HG02759 (cell line): Measurements from ENCODE around the gene EPHA6.

Experiments
- ATAC-seq: cut with Tn5 transposase; IDR thresholded peaks from one replicate; pipeline ENCODE4 v1.9.1; 2021; ENCODE audit warnings: mild to moderate bottlenecking, moderate library complexity; ENCODE audit not compliant: unreplicated experiment

Gene EPHA6

DNA sequence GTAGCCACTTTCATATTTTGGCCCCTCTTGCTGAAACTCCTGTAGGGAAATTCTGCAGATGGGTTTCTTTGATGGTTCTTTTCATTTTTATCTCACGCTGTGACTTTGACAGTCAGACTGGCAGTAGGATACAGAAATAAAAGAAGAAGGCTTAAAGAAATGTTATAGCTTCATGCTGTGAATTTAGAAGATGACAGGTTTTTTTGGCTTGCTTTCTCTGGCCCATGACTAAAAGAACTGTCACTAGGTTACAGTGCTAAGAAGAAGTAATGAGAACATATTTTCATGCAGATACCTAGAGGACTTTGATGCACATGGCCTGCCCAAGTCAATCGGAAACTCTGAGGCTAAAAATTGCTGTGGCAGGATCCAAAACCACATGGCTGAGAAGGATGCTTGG, 334.5 kb downstream of the EPHA6 start:
- no peak for ATAC-seq

DNA sequence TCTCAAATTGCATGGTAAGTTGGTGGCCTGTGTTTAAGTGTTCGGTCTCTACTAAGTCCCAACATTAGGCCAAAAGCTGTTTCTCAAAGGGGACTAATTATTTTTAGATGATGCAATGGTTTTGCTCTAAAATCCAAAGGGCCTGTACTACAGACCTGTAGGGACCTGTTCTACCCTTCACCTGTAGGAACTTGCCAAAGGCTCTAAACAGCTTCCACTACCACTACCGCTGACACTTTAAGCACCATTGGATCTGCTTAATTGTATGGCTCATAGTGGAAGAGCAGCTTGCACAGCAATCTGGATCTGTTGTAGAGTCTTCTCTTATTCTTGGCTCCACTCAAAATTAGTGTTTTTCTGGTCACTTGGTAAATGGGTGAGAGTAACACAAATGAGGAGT, 346.8 kb downstream of the EPHA6 start:
- no peak for ATAC-seq

DNA sequence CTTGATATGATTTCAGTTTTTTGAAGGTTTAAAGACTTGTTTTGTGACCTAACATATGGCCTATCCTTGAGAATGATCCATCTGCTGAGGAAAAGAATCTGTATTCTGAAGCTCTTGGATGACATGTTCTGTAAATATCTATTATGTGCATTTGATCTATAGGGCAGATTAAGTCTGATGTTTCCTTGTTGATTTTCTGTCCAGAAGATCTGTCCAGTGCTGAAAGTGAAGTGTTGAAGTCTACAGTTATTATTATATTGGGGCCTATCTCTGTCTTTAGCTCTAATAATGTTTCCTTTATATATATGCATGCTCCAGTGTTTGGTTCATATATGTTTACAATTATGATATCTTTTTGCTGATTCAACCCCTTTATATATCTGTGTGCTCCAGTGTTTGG, 362.8 kb downstream of the EPHA6 start:
- no peak for ATAC-seq

DNA sequence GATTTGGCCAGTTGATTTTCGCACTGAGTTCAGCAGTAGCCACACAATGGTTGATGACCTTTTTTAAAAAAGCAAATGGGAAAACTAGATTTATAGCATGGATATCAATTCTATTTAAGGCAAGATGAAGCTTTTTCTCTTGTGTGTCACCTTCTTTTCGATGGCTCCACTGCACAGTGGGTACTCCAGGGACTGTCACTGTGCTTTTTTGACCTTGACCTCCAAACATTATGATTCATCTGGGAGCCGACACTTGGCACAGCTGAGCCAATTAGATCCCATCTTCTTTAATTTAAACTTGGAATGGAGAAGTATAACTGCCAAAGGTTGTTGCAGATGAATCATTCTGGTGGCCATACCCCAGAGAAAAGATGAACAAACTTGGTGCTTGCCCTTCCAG, 367.3 kb downstream of the EPHA6 start:
- no peak for ATAC-seq

GRCh38 chr3:97187771-97188170, 373.4 kb downstream of the EPHA6 start:
- no peak for ATAC-seq

DNA sequence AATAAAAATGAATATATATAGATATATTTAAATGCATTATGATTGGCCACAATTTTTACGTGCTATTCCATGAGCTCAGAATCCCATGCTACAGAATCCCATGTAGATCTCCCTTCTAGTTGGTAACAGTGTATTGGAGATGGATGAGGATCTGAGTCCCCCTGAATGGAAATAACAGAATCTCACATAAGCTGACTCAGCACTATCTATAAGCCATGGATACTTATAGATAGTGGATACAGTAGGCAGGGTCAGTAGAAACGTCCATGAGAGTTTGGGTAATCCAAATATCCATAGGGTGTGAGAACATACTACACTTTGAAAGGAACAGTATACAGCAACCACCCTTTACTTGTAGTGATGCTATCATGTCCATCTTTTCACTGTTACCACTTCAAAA, 375.4 kb downstream of the EPHA6 start:
- no peak for ATAC-seq

DNA sequence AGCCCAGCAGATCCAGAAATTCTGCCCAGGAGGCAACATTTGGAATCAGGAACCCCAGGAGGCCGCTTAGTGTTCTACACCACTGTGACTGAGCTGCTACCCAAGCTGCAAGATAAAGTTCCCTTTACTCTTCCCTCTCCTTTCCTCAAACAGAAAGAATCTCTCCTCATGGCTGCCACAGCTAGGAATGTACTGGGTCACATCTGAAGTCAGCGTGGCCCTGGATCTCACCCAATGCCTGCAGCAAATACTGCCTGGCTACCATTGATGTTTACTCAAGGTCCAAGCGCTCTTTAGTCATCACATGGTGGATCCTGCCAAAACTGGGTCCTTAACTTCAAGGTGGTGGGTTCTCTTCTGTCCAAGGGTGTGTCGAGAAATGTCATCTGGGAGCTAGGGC, 382.7 kb downstream of the EPHA6 start:
- no peak for ATAC-seq

GRCh38 chr3:97197830-97198229, 383.4 kb downstream of the EPHA6 start:
- ATAC-seq = no peak

DNA sequence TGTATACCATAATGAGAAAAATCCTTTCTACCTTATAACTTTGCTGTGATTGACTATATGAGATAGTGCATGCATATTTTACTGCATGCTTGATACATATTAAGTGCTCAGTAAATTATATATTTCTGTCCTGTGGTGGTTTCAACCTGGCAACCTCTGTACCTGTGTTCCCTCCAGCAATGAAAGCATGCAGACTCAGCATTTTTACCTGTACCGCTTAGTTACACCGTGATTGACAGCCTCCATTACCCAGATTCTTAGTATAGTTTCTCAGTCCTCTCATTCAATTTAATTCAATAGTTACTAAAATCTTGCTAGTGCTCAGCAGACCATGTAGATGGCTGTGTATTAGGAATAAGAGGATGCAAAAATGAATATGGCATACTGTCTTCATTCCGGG, 386.0 kb downstream of the EPHA6 start:
- ATAC-seq = no peak

GRCh38 chr3:97201814-97202213, 387.4 kb downstream of the EPHA6 start:
- ATAC-seq = no peak

GRCh38 chr3:97228966-97229365, 414.6 kb downstream of the EPHA6 start:
- ATAC-seq = no peak

GRCh38 chr3:97230486-97230885, 416.1 kb downstream of the EPHA6 start:
- no peak for ATAC-seq

DNA sequence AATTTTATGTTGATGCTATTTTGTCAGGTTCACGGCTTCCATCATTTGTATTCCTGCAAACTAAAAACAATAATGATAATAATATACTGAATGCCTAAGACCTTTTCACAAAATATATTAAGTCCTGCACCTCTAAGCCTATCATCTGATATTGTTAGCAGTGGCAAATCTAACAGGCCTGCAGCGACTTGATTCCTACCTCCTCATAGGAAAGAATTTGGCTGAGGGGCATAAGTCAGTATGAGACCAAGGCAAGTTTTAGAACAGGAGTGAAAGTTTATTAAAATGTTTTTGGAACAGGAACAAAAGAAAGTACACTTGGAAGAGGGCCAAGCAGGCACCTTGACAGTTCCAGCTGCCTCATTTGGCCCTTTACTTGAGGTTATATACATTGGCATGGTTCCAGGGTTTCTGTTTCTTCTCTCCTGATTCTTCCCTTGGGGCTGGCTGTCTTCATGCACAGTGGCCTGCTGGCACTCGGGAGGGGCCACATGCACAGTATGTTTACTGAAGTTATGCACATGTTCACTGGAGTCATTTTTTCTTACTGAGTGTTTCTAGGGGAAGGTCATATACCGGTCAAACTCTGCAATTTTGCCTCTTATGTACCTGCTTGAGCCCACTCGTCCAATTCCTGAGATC, 418.1 kb downstream of the EPHA6 start:
- ATAC-seq = no peak

GRCh38 chr3:97235179-97235578, 420.8 kb downstream of the EPHA6 start:
- ATAC-seq = no peak

GRCh38 chr3:97235611-97236315, 421.4 kb downstream of the EPHA6 start:
- ATAC-seq = no peak

DNA sequence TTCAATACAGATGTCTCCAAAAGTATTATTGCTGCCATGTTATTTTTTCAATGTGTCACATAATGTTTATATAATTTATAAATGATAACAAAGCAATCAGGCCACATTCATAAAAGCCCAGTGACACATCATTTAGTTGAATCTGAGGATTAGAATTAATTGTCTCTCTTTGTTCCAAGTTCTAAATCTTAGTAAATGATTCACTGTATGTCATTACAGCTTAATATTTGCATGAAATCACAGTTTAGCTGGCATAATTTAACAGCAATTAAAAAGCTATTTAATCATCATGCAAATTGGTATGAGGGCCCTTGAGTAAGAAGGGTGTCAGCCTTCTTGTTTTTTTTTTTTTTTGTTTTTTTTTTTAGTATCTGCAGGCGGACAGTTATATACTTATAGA, 427.0 kb downstream of the EPHA6 start:
- no peak for ATAC-seq

GRCh38 chr3:97245201-97245910, 431.0 kb downstream of the EPHA6 start:
- no peak for ATAC-seq

GRCh38 chr3:97256060-97256459, 441.7 kb downstream of the EPHA6 start:
- no peak for ATAC-seq

- no peak for ATAC-seq
Observed at GRCh38 chr3:97257942-97258697, 443.7 kb downstream of the EPHA6 start.

GRCh38 chr3:97259263-97259662, 444.9 kb downstream of the EPHA6 start:
- no peak for ATAC-seq

DNA sequence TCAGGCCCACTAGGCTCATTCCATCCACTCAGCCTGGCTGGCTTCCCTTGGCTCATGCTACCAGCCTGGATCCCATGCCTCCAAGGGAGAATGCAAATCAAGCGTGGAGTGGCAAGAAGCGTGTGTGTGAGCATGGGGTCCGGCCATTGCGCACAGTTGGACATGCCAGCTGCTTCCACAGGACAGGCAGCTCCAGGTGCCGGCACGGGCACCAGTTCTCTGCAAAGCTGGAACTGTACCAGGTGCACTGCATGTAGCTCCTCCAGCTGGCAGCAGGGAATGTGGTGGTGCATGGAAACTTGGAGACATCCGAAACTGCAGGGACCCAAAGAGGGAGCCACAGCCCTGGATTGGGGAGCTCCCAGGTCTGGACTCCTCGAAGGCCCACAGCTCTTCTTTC, 449.8 kb downstream of the EPHA6 start:
- ATAC-seq = no peak
